ENCODE data around the gene RNU5B-1. TPM values are rescaled to one million over a fixed set of nuclear protein-coding genes. Genes with fewer than 3 reads are reported as not detected.
A peak's percentile ranks its signal among the peaks of the same experiment; 100 is the strongest.

RNU5B-1 gene
- total and polyA plus RNA-seq, 9 donors = 22.1 to 67.7 (median 29.6) TPM; not detected in 4

DNA sequence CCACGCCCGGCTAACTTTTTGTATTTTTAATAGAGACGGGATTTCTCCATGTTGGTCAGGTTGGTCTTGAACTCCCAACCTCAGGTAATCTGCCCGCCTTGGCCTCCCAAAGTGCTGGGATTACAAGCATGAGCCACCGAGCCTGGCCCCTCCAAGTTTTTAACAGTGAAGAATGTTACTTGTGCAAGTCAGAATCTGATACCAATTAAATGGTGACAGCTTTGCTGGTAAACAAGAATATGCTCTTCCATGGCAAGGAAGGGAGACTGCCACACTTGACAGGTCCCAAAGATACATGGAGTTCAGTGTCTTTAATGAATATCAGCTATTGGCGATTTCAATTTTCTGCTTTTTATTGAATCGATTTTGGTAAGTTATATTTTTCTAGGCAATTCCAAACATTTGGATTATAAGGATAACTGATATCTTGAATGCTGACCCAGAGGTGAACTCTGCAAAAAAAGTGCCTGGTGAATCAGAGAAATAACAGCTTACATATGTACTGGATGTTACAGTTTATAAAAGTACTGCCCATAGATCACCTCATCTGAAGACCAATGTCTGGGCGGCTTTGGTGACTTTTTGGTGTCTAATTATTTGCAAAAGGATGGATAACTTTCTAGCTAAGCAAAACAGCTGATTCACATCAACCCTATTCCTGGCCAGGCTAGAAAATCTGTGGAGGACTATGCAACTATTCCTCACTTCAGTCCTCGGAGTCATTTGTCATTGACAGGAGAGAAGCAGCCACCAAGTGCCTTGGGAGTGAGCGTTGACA is 19.0 kb upstream of the RNU5B-1 start:
- H3K27ac ChIP-seq = no peak overlapping the region
- DNase-seq = no peak
- no peaks in the 10 kb centered on the region for H3K27me3 ChIP-seq
- no peak for TF ChIP-seq EP300 (IDR thresholded peaks at IDR 0.05)
- no peak for TF ChIP-seq POLR2A (IDR thresholded peaks at IDR 0.05)
- TF ChIP-seq, protein P1, sequence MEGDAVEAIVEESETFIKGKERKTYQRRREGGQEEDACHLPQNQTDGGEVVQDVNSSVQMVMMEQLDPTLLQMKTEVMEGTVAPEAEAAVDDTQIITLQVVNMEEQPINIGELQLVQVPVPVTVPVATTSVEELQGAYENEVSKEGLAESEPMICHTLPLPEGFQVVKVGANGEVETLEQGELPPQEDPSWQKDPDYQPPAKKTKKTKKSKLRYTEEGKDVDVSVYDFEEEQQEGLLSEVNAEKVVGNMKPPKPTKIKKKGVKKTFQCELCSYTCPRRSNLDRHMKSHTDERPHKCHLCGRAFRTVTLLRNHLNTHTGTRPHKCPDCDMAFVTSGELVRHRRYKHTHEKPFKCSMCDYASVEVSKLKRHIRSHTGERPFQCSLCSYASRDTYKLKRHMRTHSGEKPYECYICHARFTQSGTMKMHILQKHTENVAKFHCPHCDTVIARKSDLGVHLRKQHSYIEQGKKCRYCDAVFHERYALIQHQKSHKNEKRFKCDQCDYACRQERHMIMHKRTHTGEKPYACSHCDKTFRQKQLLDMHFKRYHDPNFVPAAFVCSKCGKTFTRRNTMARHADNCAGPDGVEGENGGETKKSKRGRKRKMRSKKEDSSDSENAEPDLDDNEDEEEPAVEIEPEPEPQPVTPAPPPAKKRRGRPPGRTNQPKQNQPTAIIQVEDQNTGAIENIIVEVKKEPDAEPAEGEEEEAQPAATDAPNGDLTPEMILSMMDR (IDR thresholded peaks at IDR 0.05) = no peak
- H3K4me1 ChIP-seq (ENCODE audit: insufficient read depth) = peaks cover 4% of the 10 kb centered on the region
- H3K9me3 ChIP-seq = no peaks in the 10 kb centered on the region
- WGBS, 3 donors = 66 to 71% (median 70%) methylated on average over 10 of the region's 10 CpGs
- intact Hi-C loops (cut with DNase I) = no loop called here
- H3K36me3 ChIP-seq = no peaks in the 10 kb centered on the region
- H3K4me3 ChIP-seq = peak overlapping the region; percentile 57

DNA sequence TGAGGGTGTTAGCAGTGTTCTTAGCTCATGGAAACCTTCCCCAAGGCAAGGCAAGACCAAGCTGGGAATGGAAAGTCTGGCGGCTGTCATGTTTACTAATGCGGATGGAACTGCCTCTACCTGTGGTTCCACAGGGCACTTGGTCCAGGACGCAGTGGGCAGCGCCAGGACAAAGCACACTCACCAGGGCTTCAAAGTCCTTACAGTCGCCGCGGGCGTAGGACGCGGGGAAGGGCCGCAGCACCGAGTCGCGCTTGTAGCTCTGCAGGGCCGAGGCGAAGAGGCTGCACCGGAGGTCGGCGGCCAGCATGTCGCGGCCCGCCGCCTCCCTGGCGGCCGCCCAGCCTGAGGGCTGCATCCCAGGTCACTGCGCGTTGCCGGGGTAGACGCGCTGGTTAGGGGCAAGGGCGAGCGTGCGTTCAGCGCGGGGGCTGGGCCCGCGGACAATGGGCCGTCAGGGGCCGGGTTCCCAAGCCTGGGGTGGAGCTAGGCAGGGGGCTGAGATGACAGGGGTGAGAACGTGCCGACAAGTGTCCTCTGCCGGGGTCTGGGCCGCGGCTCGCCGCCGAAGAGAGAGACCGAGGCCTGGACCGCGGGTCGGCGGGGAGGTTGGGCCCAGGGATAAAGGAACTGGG is 18.3 kb upstream of the RNU5B-1 start:
- no peak for TF ChIP-seq POLR2A (IDR thresholded peaks at IDR 0.05)
- TF ChIP-seq, protein P1 (IDR thresholded peaks at IDR 0.05) = no peak
- TF ChIP-seq EP300 (IDR thresholded peaks at IDR 0.05) = no peak
- intact Hi-C loops (cut with DNase I) = no loop called here
- Histone ChIP-seq H3K9me3 (no peaks in the 10 kb centered on the region), H3K4me1 (ENCODE audit: insufficient read depth) (peaks cover 4% of the 10 kb centered on the region), H3K27me3 (no peaks in the 10 kb centered on the region), H3K4me3 (peak overlapping the region; percentile 57), H3K36me3 (no peaks in the 10 kb centered on the region), H3K27ac (peak overlapping the region; percentile 19 to 71)
- DNase-seq = peak in 3 of 5 donors; percentile 45 to 71 (median 49)
- WGBS, 3 donors = 0 to 1% (median 1%) methylated on average over 28 to 52 of the region's 52 CpGs

- H3K4me3 ChIP-seq = peak within 1 kb of the TSS; percentile 57
- H3K4me1 ChIP-seq (ENCODE audit: insufficient read depth) = peaks cover 4% of the 10 kb centered on the region
- peak; percentile 91 to 95 (median 93) for DNase-seq
- TF ChIP-seq EP300 (IDR thresholded peaks at IDR 0.05) (no peak), POLR2A (IDR thresholded peaks at IDR 0.05) (peak; percentile 83)
- TF ChIP-seq, protein P1 (IDR thresholded peaks at IDR 0.05) = peak; percentile 60 to 77 (median 66)
- no peaks in the 10 kb centered on the region for H3K9me3 ChIP-seq
- 2 to 4% (median 2%) methylated on average over 33 to 62 of the region's 62 CpGs for WGBS, 3 donors
- intact Hi-C loops (cut with DNase I) = no loop called here
- H3K27me3 ChIP-seq = no peaks in the 10 kb centered on the region
- no peaks in the 10 kb centered on the region for H3K36me3 ChIP-seq
- peak within 1 kb of the TSS; percentile 19 to 71 for H3K27ac ChIP-seq
Measured at GRCh38 chr15:65286704-65287519, 17.6 kb upstream of the RNU5B-1 start, which contains the start of gene PARP16. Gene PARP16, minus strand, starts transcription at chr15:65286883. Its CDS starts 457 bp downstream, at chr15:65286426.

DNA sequence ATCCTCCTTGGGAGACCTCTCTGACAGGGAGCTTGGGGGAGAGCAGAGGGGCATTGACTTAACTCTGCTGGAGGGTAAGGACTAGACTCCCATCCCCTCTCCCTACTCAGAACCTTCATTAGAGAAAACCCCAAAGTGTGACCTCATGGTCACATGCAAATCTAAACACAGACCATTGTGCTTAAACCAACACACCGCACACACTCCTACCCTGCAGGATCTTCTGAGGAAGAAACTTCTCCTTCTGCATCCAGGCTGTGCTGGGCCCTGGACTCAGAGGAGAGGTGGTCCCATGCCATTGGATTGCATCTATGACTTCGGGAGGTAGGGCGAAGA is 17.0 kb upstream of the RNU5B-1 start:
- peaks cover 4% of the 10 kb centered on the region for H3K4me1 ChIP-seq (ENCODE audit: insufficient read depth)
- H3K27me3 ChIP-seq = no peaks in the 10 kb centered on the region
- H3K4me3 ChIP-seq = no peak overlapping the region
- peak overlapping the region; percentile 19 to 71 for H3K27ac ChIP-seq
- no peaks in the 10 kb centered on the region for H3K9me3 ChIP-seq
- TF ChIP-seq, protein P1 (IDR thresholded peaks at IDR 0.05) = no peak
- no peak for TF ChIP-seq POLR2A (IDR thresholded peaks at IDR 0.05)
- no peak for TF ChIP-seq EP300 (IDR thresholded peaks at IDR 0.05)
- no peak for DNase-seq
- intact Hi-C loops (cut with DNase I) = no loop called here
- 94 to 96% (median 94%) methylated on average over 3 of the region's 3 CpGs for WGBS, 3 donors
- no peaks in the 10 kb centered on the region for H3K36me3 ChIP-seq
